HG03097 (cell line): Measurements from ENCODE around the gene L1CAM.

Source experiments
- ATAC-seq: cut with Tn5 transposase; IDR thresholded peaks from one replicate; pipeline ENCODE4 v1.9.1; 2021; ENCODE audit not compliant: unreplicated experiment, low FRiP score

Gene L1CAM

GRCh38 chrX:153814591-153815315 is 71.2 kb downstream of the L1CAM start:
- no peak for ATAC-seq

GRCh38 chrX:153813161-153813560 is 72.8 kb downstream of the L1CAM start:
- no peak for ATAC-seq

- ATAC-seq = no peak
Measured at GRCh38 chrX:153812220-153812619, 73.8 kb downstream of the L1CAM start.
